ENCODE data around the gene WNT3A.

The WNT3A gene

GRCh38 chr1:228105996-228106799 lies 99.4 kb downstream of the WNT3A start:
- no peak overlapping the region for H3K4me3 ChIP-seq (ENCODE audit: low read depth, low read length)
- H3K36me3 ChIP-seq = no peaks in the 10 kb centered on the region
- no peak overlapping the region for H3K27ac ChIP-seq
- no peak for TF ChIP-seq CTCF (IDR thresholded peaks at IDR 0.05; ENCODE audit: low read depth, low read length)
- H3K9me3 ChIP-seq (ENCODE audit: severe bottlenecking) = no peaks in the 10 kb centered on the region
- no peaks in the 10 kb centered on the region for H3K27me3 ChIP-seq (ENCODE audit: insufficient read depth, low read depth, severe bottlenecking)
- no peak for DNase-seq

- TF ChIP-seq CTCF (IDR thresholded peaks at IDR 0.05; ENCODE audit: low read depth, low read length) = no peak
- no peak overlapping the region for H3K27ac ChIP-seq
- no peaks in the 10 kb centered on the region for H3K9me3 ChIP-seq (ENCODE audit: severe bottlenecking)
- H3K27me3 ChIP-seq (ENCODE audit: insufficient read depth, low read depth, severe bottlenecking) = no peaks in the 10 kb centered on the region
- no peak overlapping the region for H3K4me3 ChIP-seq (ENCODE audit: low read depth, low read length)
- H3K36me3 ChIP-seq = no peaks in the 10 kb centered on the region
- no peak for DNase-seq
Measured at GRCh38 chr1:228106800-228107054, 99.9 kb downstream of the WNT3A start.

- no peaks in the 10 kb centered on the region for H3K36me3 ChIP-seq
- no peak for DNase-seq
- no peaks in the 10 kb centered on the region for H3K9me3 ChIP-seq (ENCODE audit: severe bottlenecking)
- TF ChIP-seq CTCF (IDR thresholded peaks at IDR 0.05; ENCODE audit: low read depth, low read length) = no peak
- no peak overlapping the region for H3K4me3 ChIP-seq (ENCODE audit: low read depth, low read length)
- H3K27ac ChIP-seq = no peak overlapping the region
- H3K27me3 ChIP-seq (ENCODE audit: insufficient read depth, low read depth, severe bottlenecking) = no peaks in the 10 kb centered on the region
Measured at GRCh38 chr1:228107636-228108035, 100.8 kb downstream of the WNT3A start.

- H3K4me3 ChIP-seq (ENCODE audit: low read depth, low read length) = peak overlapping the region; percentile 67
- no peaks in the 10 kb centered on the region for H3K27me3 ChIP-seq (ENCODE audit: insufficient read depth, low read depth, severe bottlenecking)
- TF ChIP-seq CTCF (IDR thresholded peaks at IDR 0.05; ENCODE audit: low read depth, low read length) = no peak
Measured at GRCh38 chr1:228108055-228108690, 101.4 kb downstream of the WNT3A start.

GRCh38 chr1:228108742-228109072 lies 101.9 kb downstream of the WNT3A start:
- Histone ChIP-seq H3K27ac (peak overlapping the region; percentile 70), H3K36me3 (no peaks in the 10 kb centered on the region), H3K27me3 (ENCODE audit: insufficient read depth, low read depth, severe bottlenecking) (no peaks in the 10 kb centered on the region), H3K9me3 (ENCODE audit: severe bottlenecking) (no peaks in the 10 kb centered on the region), H3K4me3 (ENCODE audit: low read depth, low read length) (peak overlapping the region; percentile 67)
- no peak for TF ChIP-seq CTCF (IDR thresholded peaks at IDR 0.05; ENCODE audit: low read depth, low read length)
- no peak for DNase-seq

More at GRCh38 chr1:228108055-228108690, 101.4 kb downstream of the WNT3A start:
- no peak overlapping the region for H3K27ac ChIP-seq
- H3K36me3 ChIP-seq = no peaks in the 10 kb centered on the region
- DNase-seq = no peak
- no peaks in the 10 kb centered on the region for H3K9me3 ChIP-seq (ENCODE audit: severe bottlenecking)
